Stimulated activated CD4-positive, alpha-beta T cell treated with anti-CD3 and anti-CD28 coated beads, Interleukin-12 subunit alpha, Interleukin-12 subunit beta, amount 100 ng/mL, for 4 hours (primary cell): ENCODE results near the gene NFKBIL1.
"Not testable (repeated sequence)": the region's sequence is repeated elsewhere in the genome, so short reads cannot be mapped to it uniquely, and the experiment has no call there.

ENCODE experiments used
- DNase-seq: peaks from one replicate; pipeline ENCODE4 v3.0.0-alpha.2; 2020

The NFKBIL1 gene

GRCh38 chr6:31582230-31582643, 34.8 kb downstream of the NFKBIL1 start, which contains the start of gene LTB:
Gene LTB, minus strand, starts transcription at chr6:31582424. Its CDS starts 7 bp downstream, at chr6:31582417.
- no peak for DNase-seq

- no peak for DNase-seq
Measured at GRCh38 chr6:31585491-31585890, 38.1 kb downstream of the NFKBIL1 start.

GRCh38 chr6:31586008-31586407, 38.6 kb downstream of the NFKBIL1 start, which contains the start of gene LST1:
Gene LST1, plus strand, starts transcription at chr6:31586277. Its CDS starts 1,023 bp downstream, at chr6:31587300.
- DNase-seq, result no peak

- DNase-seq, result no peak
Measured at GRCh38 chr6:31586599-31587281, 39.3 kb downstream of the NFKBIL1 start.

DNA sequence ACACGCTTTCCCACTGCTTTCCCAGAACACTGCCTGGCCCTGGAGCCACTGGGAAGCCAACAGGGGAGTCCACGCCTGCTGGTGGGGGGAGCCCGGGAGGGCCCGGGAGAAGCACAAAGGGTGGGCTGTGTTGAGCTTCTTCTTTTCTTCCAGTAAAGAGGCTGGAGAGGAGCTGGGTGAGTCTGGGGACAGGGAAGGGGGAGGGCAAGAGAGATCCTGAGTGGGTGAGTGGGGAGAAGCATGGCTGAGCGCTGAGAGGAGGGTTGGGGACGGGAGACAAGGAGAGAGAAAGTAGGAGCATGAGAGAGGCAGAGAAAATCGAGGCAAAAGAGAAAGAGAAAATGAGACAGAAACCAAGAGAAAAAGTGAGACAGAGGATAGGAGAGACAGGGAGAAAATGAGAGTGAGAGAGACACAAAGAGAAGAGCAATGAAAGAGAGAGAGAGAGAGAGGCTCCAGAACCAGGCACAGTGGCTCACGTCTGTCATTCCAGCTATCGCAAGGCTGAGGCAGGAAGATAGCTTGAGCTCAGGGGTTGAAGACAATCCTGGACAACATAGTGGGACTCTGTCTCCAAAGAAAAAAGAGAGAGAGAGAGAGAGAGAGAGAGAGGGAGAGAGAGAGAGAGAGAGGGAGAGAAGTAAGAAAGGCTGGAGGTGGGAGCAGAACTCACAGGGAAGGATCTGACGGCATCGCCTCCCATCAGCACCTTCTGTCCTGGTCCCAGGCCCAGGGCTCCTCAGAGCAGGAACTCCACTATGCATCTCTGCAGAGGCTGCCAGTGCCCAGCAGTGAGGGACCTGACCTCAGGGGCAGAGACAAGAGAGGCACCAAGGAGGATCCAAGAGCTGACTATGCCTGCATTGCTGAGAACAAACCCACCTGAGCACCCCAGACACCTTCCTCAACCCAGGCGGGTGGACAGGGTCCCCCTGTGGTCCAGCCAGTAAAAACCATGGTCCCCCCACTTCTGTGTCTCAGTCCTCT, 40.7 kb downstream of the NFKBIL1 start:
- no peak for DNase-seq

- DNase-seq, result no peak
Measured at GRCh38 chr6:31588871-31589650, 41.7 kb downstream of the NFKBIL1 start.

DNA sequence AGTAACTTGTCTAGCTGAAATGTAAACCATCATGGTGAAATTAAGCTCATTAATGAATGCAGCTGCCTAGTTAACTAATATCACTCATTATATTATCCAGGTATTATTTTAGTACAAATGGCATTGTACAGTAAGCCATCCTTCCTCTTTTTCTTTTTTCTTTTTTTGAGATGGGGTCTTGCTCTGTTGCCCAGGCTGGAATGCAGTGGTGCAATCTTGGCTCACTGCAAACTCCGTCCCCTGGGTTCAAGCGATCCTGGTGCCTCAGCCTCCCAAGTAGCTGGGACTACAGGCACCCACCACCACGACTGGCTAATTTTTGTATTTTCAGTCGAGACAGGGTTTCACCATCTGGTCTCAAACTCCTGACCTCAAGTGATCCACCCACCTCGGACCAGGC, 43.3 kb downstream of the NFKBIL1 start:
- DNase-seq, result not testable (repeated sequence)

GRCh38 chr6:31592396-31592771, 45.0 kb downstream of the NFKBIL1 start:
- no peak for DNase-seq

DNA sequence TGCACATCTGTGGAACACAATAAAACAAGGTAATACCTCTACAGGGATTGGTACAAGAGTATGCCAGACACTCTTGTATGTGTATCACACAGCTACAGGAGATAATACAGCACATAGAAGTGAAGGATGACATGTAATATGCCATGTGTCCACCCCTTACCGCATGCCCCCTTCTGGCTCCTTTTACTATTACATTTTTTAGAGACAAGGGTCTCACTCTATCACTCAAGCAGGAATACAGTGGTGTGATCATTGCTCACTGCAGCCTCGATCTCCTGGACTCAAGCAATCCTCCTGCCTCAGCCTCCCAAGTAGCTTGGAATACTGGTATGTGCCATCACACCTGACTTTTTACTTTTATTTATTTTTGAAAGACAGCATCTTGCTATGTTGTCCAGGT, 49.6 kb downstream of the NFKBIL1 start:
- no peak for DNase-seq

- DNase-seq, result no peak
Measured at GRCh38 chr6:31607317-31607716, 59.9 kb downstream of the NFKBIL1 start.
